Nephron (organoid): ENCODE measurements around the gene SLC35E2B.

ENCODE experiments used
- H3K27ac Mint-ChIP-seq, 3 experiments: 2 replicates each; pipeline ENCODE4 v1.8.0; 2020; ENCODE audit warnings: mixed read lengths in 3 of 3, mild to moderate bottlenecking in 2 of 3, moderate library complexity in 1 of 3
- H3K27me3 Mint-ChIP-seq: 2 replicates; pipeline ENCODE4 v1.8.0; 2021; ENCODE audit warnings: low read depth, mild to moderate bottlenecking, moderate library complexity, mixed read lengths
- H3K36me3 Mint-ChIP-seq: 2 replicates; pipeline ENCODE4 v1.8.0; 2020; ENCODE audit warnings: low read depth, mixed read lengths
- H3K4me1 Mint-ChIP-seq: 2 replicates; pipeline ENCODE4 v1.8.0; 2020; ENCODE audit warnings: mixed read lengths
- H3K4me3 Mint-ChIP-seq, 3 experiments: 2 replicates each; pipeline ENCODE4 v1.8.0; 2020; ENCODE audit warnings: mild to moderate bottlenecking in 3 of 3, mixed read lengths in 3 of 3, moderate library complexity in 2 of 3
- H3K9me3 Mint-ChIP-seq: 2 replicates; pipeline ENCODE4 v1.8.0; 2020; ENCODE audit warnings: mixed read lengths
- TF ChIP-seq, protein P1 (sequence below), 3 experiments: fragments of 200-600 bp; sonication (generic); IDR thresholded peaks; one replicate each; pipeline ENCODE4 v1.5.0; 2021; ENCODE audit warnings: antibody characterized with exemption in 3 of 3; ENCODE audit not compliant: unreplicated experiment in 3 of 3

The SLC35E2B gene

DNA sequence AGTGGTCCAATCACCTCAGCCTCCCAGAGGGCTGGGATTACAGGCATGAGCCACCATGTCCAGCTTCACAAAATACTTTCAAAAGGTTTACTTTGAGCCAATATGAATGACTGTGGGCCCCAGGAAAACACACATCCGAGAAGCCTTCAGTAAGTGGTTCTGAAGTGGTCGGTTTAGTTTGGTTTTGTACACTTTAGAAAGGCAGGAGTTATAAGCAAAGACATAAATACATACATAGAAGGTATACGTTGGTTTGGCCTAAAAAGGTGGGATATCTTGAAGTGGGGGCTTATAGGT is 80.5 kb downstream of the SLC35E2B start:
- Mint-ChIP-seq H3K36me3 (no peaks in the 10 kb centered on the region), H3K9me3 (no peaks in the 10 kb centered on the region), H3K27me3 (no peaks in the 10 kb centered on the region), H3K27ac (peak overlapping the region in 2 of 3 experiments; percentile 31 to 32), H3K4me3 (peak overlapping the region; percentile 53 to 76 (median 75)), H3K4me1 (peaks cover 32% of the 10 kb centered on the region)
- TF ChIP-seq, protein P1, sequence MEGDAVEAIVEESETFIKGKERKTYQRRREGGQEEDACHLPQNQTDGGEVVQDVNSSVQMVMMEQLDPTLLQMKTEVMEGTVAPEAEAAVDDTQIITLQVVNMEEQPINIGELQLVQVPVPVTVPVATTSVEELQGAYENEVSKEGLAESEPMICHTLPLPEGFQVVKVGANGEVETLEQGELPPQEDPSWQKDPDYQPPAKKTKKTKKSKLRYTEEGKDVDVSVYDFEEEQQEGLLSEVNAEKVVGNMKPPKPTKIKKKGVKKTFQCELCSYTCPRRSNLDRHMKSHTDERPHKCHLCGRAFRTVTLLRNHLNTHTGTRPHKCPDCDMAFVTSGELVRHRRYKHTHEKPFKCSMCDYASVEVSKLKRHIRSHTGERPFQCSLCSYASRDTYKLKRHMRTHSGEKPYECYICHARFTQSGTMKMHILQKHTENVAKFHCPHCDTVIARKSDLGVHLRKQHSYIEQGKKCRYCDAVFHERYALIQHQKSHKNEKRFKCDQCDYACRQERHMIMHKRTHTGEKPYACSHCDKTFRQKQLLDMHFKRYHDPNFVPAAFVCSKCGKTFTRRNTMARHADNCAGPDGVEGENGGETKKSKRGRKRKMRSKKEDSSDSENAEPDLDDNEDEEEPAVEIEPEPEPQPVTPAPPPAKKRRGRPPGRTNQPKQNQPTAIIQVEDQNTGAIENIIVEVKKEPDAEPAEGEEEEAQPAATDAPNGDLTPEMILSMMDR (IDR thresholded peaks at IDR 0.05; ENCODE audit: unreplicated experiment in 3 of 3) = no peak

DNA sequence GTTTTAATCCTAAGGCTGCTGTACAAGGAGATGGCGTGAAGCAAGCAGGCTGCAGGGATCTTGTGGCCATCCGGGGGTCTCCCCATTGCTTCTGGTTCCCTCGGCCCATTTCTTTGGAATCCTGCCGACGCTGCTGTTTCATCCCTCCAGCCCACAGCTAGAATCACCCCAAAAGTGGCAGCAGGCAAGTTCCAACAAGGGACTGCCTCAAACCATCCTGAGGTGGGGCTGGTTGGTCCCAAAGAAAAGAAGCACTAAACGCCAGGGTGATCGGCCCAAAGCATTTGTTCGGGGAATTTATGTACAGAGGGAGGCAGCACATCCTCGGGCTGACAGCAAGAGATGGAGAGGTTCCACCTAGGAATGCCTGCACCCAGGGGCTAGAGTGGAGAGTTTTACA is 81.8 kb downstream of the SLC35E2B start:
- TF ChIP-seq, protein P1 (IDR thresholded peaks at IDR 0.05; ENCODE audit: unreplicated experiment in 3 of 3) = no peak
- Mint-ChIP-seq H3K4me1 (peaks cover 32% of the 10 kb centered on the region), H3K36me3 (no peaks in the 10 kb centered on the region), H3K27ac (peak overlapping the region in 2 of 3 experiments; percentile 80 to 82), H3K4me3 (peak overlapping the region; percentile 48 to 71 (median 67)), H3K27me3 (no peaks in the 10 kb centered on the region), H3K9me3 (no peaks in the 10 kb centered on the region)

DNA sequence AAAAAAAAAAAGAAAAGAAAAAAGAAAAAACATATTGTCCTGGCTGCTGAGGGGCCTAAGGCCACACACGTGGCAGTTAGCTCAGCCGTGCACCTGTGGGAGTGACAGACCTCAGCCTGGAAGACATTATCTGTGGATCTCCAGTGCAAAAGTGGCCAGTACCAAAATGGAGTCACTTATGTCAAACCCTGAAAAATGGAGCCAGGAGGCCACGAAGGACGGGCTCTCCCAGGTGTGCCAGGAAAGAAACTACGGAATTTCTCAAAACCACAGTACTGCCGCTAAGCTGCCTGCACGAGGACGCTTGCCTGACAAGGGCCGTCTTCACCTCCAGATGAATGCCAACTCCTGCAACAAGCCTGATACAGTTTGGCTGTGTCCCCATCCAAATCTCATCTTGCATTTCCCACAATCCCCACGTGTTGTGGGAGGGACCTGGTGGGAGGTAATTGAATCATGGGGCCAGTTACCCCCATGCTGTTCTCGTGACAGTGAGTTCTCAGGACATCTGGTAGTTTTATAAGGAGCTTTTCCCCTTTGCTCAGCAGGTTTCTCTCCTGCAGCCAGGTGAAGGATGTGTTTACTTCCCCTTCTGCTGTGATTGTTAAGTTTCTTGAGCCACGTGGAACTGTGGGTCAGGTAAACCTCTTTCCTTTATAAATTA is 82.6 kb downstream of the SLC35E2B start:
- Mint-ChIP-seq H3K27ac (no peak overlapping the region), H3K4me3 (no peak overlapping the region), H3K27me3 (no peaks in the 10 kb centered on the region), H3K36me3 (no peaks in the 10 kb centered on the region), H3K9me3 (no peaks in the 10 kb centered on the region), H3K4me1 (peaks cover 32% of the 10 kb centered on the region)
- TF ChIP-seq, protein P1 (IDR thresholded peaks at IDR 0.05; ENCODE audit: unreplicated experiment in 3 of 3) = no peak
